CD14-positive monocyte (primary cell): ENCODE results near the gene NINL. TPM values are rescaled to one million over a fixed set of nuclear protein-coding genes. Genes with fewer than 3 reads are reported as not detected.

Experiments used
- DNase-seq, 3 donors: peaks; one replicate each; pipeline ENCODE4 v3.0.0-alpha.2; 2011 to 2022
- H2AFZ ChIP-seq: 2 replicates; pipeline ENCODE4 v1.6.0; 2012; ENCODE audit warnings: mild to moderate bottlenecking, low read depth, low read length, inconsistent platforms; ENCODE audit not compliant: insufficient read depth, poor library complexity, severe bottlenecking
- H3K27ac ChIP-seq, 2 donors: 1 replicate in 1 of 2; 2 replicates in 1 of 2; pipeline ENCODE4 v1.5.1; 2012 to 2013; ENCODE audit warnings: low read length in 2 of 2, control low read depth in 1 of 2, inconsistent platforms in 1 of 2, low read depth in 1 of 2, mild to moderate bottlenecking in 1 of 2
- H3K27me3 ChIP-seq, 2 donors: one replicate each; pipeline versions ENCODE4 v1.6.0 to v1.6.1; 2011 to 2013; ENCODE audit warnings: low read length in 2 of 2; ENCODE audit not compliant: control insufficient read depth in 2 of 2, insufficient read depth in 2 of 2
- H3K36me3 ChIP-seq, 2 donors: replicated peaks in 1 of 2; 1 replicate in 1 of 2; 2 replicates in 1 of 2; pipeline versions ENCODE4 v1.5.1 to v1.6.1; 2012 to 2013; ENCODE audit warnings: low read length in 2 of 2, control low read depth in 1 of 2, inconsistent platforms in 1 of 2, mild to moderate bottlenecking in 1 of 2; ENCODE audit not compliant: insufficient read depth in 2 of 2, control insufficient read depth in 1 of 2
- H3K4me1 ChIP-seq, 2 donors: 1 replicate in 1 of 2; 2 replicates in 1 of 2; pipeline versions ENCODE4 v1.5.1 to v1.6.1; 2012 to 2013; ENCODE audit warnings: low read length in 2 of 2, control low read depth in 1 of 2, inconsistent platforms in 1 of 2, mild to moderate bottlenecking in 1 of 2, moderate library complexity in 1 of 2; ENCODE audit not compliant: insufficient read depth in 2 of 2, control insufficient read depth in 1 of 2
- H3K4me2 ChIP-seq: replicated peaks from 2 replicates; pipeline ENCODE3; 2012; ENCODE audit warnings: low read length, moderate library complexity, mild to moderate bottlenecking; ENCODE audit not compliant: poor library complexity, severe bottlenecking; ENCODE audit errors: extremely low read depth
- H3K4me3 ChIP-seq, 3 experiments: fragments of 200-600 bp in 1 of 3; sonication (generic) in 1 of 3; replicated peaks in 1 of 3; 1 replicate in 2 of 3; 2 replicates in 1 of 3; pipeline ENCODE4 v1.5.1; 2011 to 2013; ENCODE audit warnings: low read length in 3 of 3, mild to moderate bottlenecking in 3 of 3, control low read depth in 2 of 3, low read depth in 2 of 3, inconsistent platforms in 1 of 3, moderate library complexity in 1 of 3
- H3K79me2 ChIP-seq: 2 replicates; pipeline ENCODE4 v1.6.0; 2012; ENCODE audit warnings: mild to moderate bottlenecking, control low read depth, inconsistent platforms, low read length, moderate library complexity; ENCODE audit not compliant: insufficient read depth
- H3K9ac ChIP-seq: 2 replicates; pipeline ENCODE4 v1.6.0; 2017; ENCODE audit warnings: low read length, mild to moderate bottlenecking; ENCODE audit not compliant: insufficient read depth, poor library complexity, severe bottlenecking
- H3K9me3 ChIP-seq, 2 donors: replicated peaks in 1 of 2; 1 replicate in 1 of 2; 2 replicates in 1 of 2; pipeline versions ENCODE4 v1.5.1 to v1.6.1; 2012 to 2013; ENCODE audit warnings: low read length in 2 of 2, control low read depth in 1 of 2; ENCODE audit not compliant: control insufficient read depth in 1 of 2, insufficient read depth in 1 of 2
- H4K20me1 ChIP-seq: 2 replicates; pipeline ENCODE4 v1.6.0; 2012; ENCODE audit warnings: mild to moderate bottlenecking, low read length, control low read depth, moderate library complexity; ENCODE audit not compliant: insufficient read depth
- H3K27ac Mint-ChIP-seq, 7 donors: one replicate each; pipeline ENCODE4 v1.8.0; 2020; ENCODE audit warnings: mild to moderate bottlenecking in 7 of 7, mixed read lengths in 7 of 7, moderate library complexity in 6 of 7, inconsistent platforms in 2 of 7
- H3K27me3 Mint-ChIP-seq, 3 donors: one replicate each; pipeline ENCODE4 v1.8.0; 2021 to 2022; ENCODE audit warnings: low read depth in 3 of 3, mild to moderate bottlenecking in 3 of 3, mixed read lengths in 3 of 3, moderate library complexity in 3 of 3, inconsistent platforms in 1 of 3
- H3K36me3 Mint-ChIP-seq, 2 donors: one replicate each; pipeline ENCODE4 v1.8.0; 2020; ENCODE audit warnings: mixed read lengths in 2 of 2, inconsistent platforms in 1 of 2, mild to moderate bottlenecking in 1 of 2
- H3K4me1 Mint-ChIP-seq: one replicate; pipeline ENCODE4 v1.8.0; 2020; ENCODE audit warnings: mild to moderate bottlenecking, mixed read lengths
- H3K4me3 Mint-ChIP-seq, 2 donors: one replicate each; pipeline ENCODE4 v1.8.0; 2020; ENCODE audit warnings: mild to moderate bottlenecking in 2 of 2, mixed read lengths in 2 of 2, moderate library complexity in 1 of 2
- H3K9me3 Mint-ChIP-seq, 7 donors: one replicate each; pipeline ENCODE4 v1.8.0; 2020 to 2022; ENCODE audit warnings: mixed read lengths in 7 of 7, mild to moderate bottlenecking in 6 of 7, moderate library complexity in 6 of 7, inconsistent platforms in 2 of 7
- CTCF ChIP-seq: fragments of 200-600 bp; IDR thresholded peaks from one replicate; pipeline ENCODE4 v1.8.0; 2022; ENCODE audit warnings: antibody characterized with exemption, mild to moderate bottlenecking
- WGBS: methylation state at CpG from one replicate; pipeline ENCODE4 v1.1.5; 2013; ENCODE audit warnings: missing lambda C conversion rate; ENCODE audit not compliant: insufficient coverage; 5-methylcytosine and 5-hydroxymethylcytosine counted together
- intact Hi-C, 2 donors: fragments of 100-400 bp; cut with micrococcal nuclease; formaldehyde crosslinking; loops; one replicate each; pipeline versions ENCODE4 v1.15.0 to v1.15.1; 2023
- polyA plus RNA-seq, 3 donors: library from polyadenylated mRNA; depleted of rRNA in 1 of 3; unstranded in 2 of 3; stranded (reverse) in 1 of 3; fragments of 300-500 nt in 2 of 3; fragments of >200 nt in 1 of 3; fragmentation: Illumina TruSeq in 2 of 3; gene quantifications; 1 replicate in 2 of 3; 2 replicates in 1 of 3; pipeline ENCODE4 v1.2.3, GENCODE V29; 2012 to 2021

The NINL gene
- polyA plus RNA-seq, 3 donors: 0.08 to 0.15 TPM; not detected in 1

- no peak for DNase-seq
- no peaks in the 10 kb centered on the region for H3K4me1 Mint-ChIP-seq
- H3K4me3 ChIP-seq: no peak overlapping the region
- H4K20me1 ChIP-seq: no peaks in the 10 kb centered on the region
- peaks cover 4 to 7% (median 6%) of the 10 kb centered on the region in 3 donors for H3K27me3 Mint-ChIP-seq
- H3K27ac Mint-ChIP-seq: no peak overlapping the region
- intact Hi-C loops: no loop called here
- no peaks in the 10 kb centered on the region for H3K9me3 ChIP-seq
- H3K4me3 Mint-ChIP-seq: no peak overlapping the region
- no peaks in the 10 kb centered on the region for H3K36me3 ChIP-seq
- peaks cover 0 to 3% (median 0%) of the 10 kb centered on the region in 7 donors for H3K9me3 Mint-ChIP-seq
- no peak overlapping the region for H3K27ac ChIP-seq
- TF ChIP-seq CTCF: no peak
- no peaks in the 10 kb centered on the region for H3K36me3 Mint-ChIP-seq
- H3K79me2 ChIP-seq: no peaks in the 10 kb centered on the region
- H3K9ac ChIP-seq: no peak overlapping the region
- no peak overlapping the region for H2AFZ ChIP-seq
- no peaks in the 10 kb centered on the region for H3K27me3 ChIP-seq
- no peak overlapping the region for H3K4me2 ChIP-seq
- no peaks in the 10 kb centered on the region for H3K4me1 ChIP-seq
- WGBS: 91% methylated on average over 23 of the region's 24 CpGs
Observed at GRCh38 chr20:25478889-25479568, 106.3 kb downstream of the NINL start.

GRCh38 chr20:25477014-25477882, 108.1 kb downstream of the NINL start:
- no peaks in the 10 kb centered on the region for H4K20me1 ChIP-seq
- no peaks in the 10 kb centered on the region for H3K4me1 ChIP-seq
- Mint-ChIP-seq H3K4me1 (no peaks in the 10 kb centered on the region), H3K27ac (no peak overlapping the region), H3K4me3 (no peak overlapping the region), H3K36me3 (no peaks in the 10 kb centered on the region), H3K9me3 (peaks cover 0 to 3% (median 0%) of the 10 kb centered on the region in 7 donors), H3K27me3 (peaks cover 0 to 3% (median 2%) of the 10 kb centered on the region in 3 donors)
- no peak overlapping the region for H3K9ac ChIP-seq
- H3K9me3 ChIP-seq: no peaks in the 10 kb centered on the region
- no peak overlapping the region for H3K4me2 ChIP-seq
- no peaks in the 10 kb centered on the region for H3K27me3 ChIP-seq
- no peak for TF ChIP-seq CTCF
- 95% methylated on average over 24 of the region's 28 CpGs for WGBS
- intact Hi-C loops: no loop called here
- H3K79me2 ChIP-seq: no peaks in the 10 kb centered on the region
- H3K4me3 ChIP-seq: no peak overlapping the region
- no peak overlapping the region for H2AFZ ChIP-seq
- no peak for DNase-seq
- H3K27ac ChIP-seq: no peak overlapping the region
- H3K36me3 ChIP-seq: no peaks in the 10 kb centered on the region
